Effector memory CD4-positive, alpha-beta T cell (primary cell): ENCODE measurements around the gene RASGRP3.
A peak's percentile ranks its signal among the peaks of the same experiment; 100 is the strongest.

Experiments
- DNase-seq, 3 donors: peaks; one replicate each; pipeline ENCODE4 v3.0.0-alpha.2; 2020
- H3K27ac ChIP-seq: 2 replicates; pipeline ENCODE4 v1.7.0; 2013; ENCODE audit warnings: mild to moderate bottlenecking, low read length, moderate library complexity; ENCODE audit not compliant: insufficient read depth, poor library complexity, severe bottlenecking
- H3K27me3 ChIP-seq: replicated peaks from 2 replicates; pipeline ENCODE4 v1.7.0; 2013; ENCODE audit warnings: mild to moderate bottlenecking, low read length; ENCODE audit not compliant: insufficient read depth, control insufficient read depth, poor library complexity, severe bottlenecking
- H3K36me3 ChIP-seq: 2 replicates; pipeline ENCODE4 v1.7.0; 2013; ENCODE audit warnings: mild to moderate bottlenecking, low read length, moderate library complexity; ENCODE audit not compliant: control insufficient read depth, insufficient read depth
- H3K4me1 ChIP-seq: 2 replicates; pipeline ENCODE4 v1.7.0; 2013; ENCODE audit warnings: low read length, mild to moderate bottlenecking; ENCODE audit not compliant: control insufficient read depth, insufficient read depth, poor library complexity, severe bottlenecking
- H3K4me3 ChIP-seq: 2 replicates; pipeline ENCODE4 v1.7.0; 2013; ENCODE audit warnings: low read length, low read depth, mild to moderate bottlenecking; ENCODE audit not compliant: insufficient read depth, poor library complexity, severe bottlenecking
- H3K9me3 ChIP-seq: 2 replicates; pipeline ENCODE4 v1.7.0; 2013; ENCODE audit warnings: mild to moderate bottlenecking, low read length, moderate library complexity; ENCODE audit not compliant: control insufficient read depth
- total RNA-seq, 3 donors: gene quantifications; one replicate each; lab custom pipeline; 2026; lab: John Stamatoyannopoulos, UW

RASGRP3 gene
- 6.4 to 12.0 (median 10.5) reads per million in 3 donors for total RNA-seq

GRCh38 chr2:33476131-33476792, at the start of gene RASGRP3:
Gene RASGRP3, plus strand, starts transcription at chr2:33476649. Its CDS starts 38,488 bp downstream, at chr2:33515137.
- DNase-seq: peak; percentile 23 to 44 (median 35)
- peaks cover 17% of the 10 kb centered on the region for H3K4me1 ChIP-seq
- peak within 1 kb of the TSS; percentile 72 for H3K4me3 ChIP-seq
- no peaks in the 10 kb centered on the region for H3K36me3 ChIP-seq
- H3K27me3 ChIP-seq: no peaks in the 10 kb centered on the region
- H3K9me3 ChIP-seq: no peaks in the 10 kb centered on the region
- H3K27ac ChIP-seq: peak within 1 kb of the TSS; percentile 89

- no peaks in the 10 kb centered on the region for H3K4me1 ChIP-seq
- H3K27me3 ChIP-seq: no peaks in the 10 kb centered on the region
- no peak overlapping the region for H3K4me3 ChIP-seq
- no peaks in the 10 kb centered on the region for H3K36me3 ChIP-seq
- no peak for DNase-seq
- H3K9me3 ChIP-seq: no peaks in the 10 kb centered on the region
- H3K27ac ChIP-seq: no peak overlapping the region
These were observed 49.7 kb upstream of the RASGRP3 start for GRCh38 chr2:33426666-33427231.

- H3K27me3 ChIP-seq: no peaks in the 10 kb centered on the region
- H3K9me3 ChIP-seq: no peaks in the 10 kb centered on the region
- H3K36me3 ChIP-seq: no peaks in the 10 kb centered on the region
- H3K4me1 ChIP-seq: no peaks in the 10 kb centered on the region
- H3K27ac ChIP-seq: no peak overlapping the region
- H3K4me3 ChIP-seq: no peak overlapping the region
- no peak for DNase-seq
These were observed 46.4 kb upstream of the RASGRP3 start for GRCh38 chr2:33430077-33430476.

GRCh38 chr2:33430856-33431255, 45.6 kb upstream of the RASGRP3 start:
- Histone ChIP-seq H3K36me3 (no peaks in the 10 kb centered on the region), H3K4me3 (no peak overlapping the region), H3K27me3 (no peaks in the 10 kb centered on the region), H3K9me3 (no peaks in the 10 kb centered on the region), H3K4me1 (no peaks in the 10 kb centered on the region), H3K27ac (no peak overlapping the region)
- no peak for DNase-seq

- no peak for DNase-seq
- Histone ChIP-seq H3K4me3 (no peak overlapping the region), H3K27ac (no peak overlapping the region), H3K27me3 (no peaks in the 10 kb centered on the region), H3K9me3 (no peaks in the 10 kb centered on the region), H3K4me1 (no peaks in the 10 kb centered on the region), H3K36me3 (no peaks in the 10 kb centered on the region)
These were observed 43.6 kb upstream of the RASGRP3 start for GRCh38 chr2:33432871-33433270.

- no peaks in the 10 kb centered on the region for H3K4me1 ChIP-seq
- H3K9me3 ChIP-seq: no peaks in the 10 kb centered on the region
- DNase-seq: no peak
- H3K27me3 ChIP-seq: no peaks in the 10 kb centered on the region
- no peaks in the 10 kb centered on the region for H3K36me3 ChIP-seq
- H3K27ac ChIP-seq: no peak overlapping the region
- H3K4me3 ChIP-seq: no peak overlapping the region
These were observed 42.9 kb upstream of the RASGRP3 start for GRCh38 chr2:33433279-33434235.

GRCh38 chr2:33435518-33435917, 40.9 kb upstream of the RASGRP3 start:
- H3K36me3 ChIP-seq: no peaks in the 10 kb centered on the region
- no peaks in the 10 kb centered on the region for H3K9me3 ChIP-seq
- DNase-seq: no peak
- H3K4me1 ChIP-seq: no peaks in the 10 kb centered on the region
- no peak overlapping the region for H3K4me3 ChIP-seq
- no peak overlapping the region for H3K27ac ChIP-seq
- no peaks in the 10 kb centered on the region for H3K27me3 ChIP-seq

GRCh38 chr2:33436083-33436482, 40.4 kb upstream of the RASGRP3 start:
- Histone ChIP-seq H3K27ac (no peak overlapping the region), H3K27me3 (no peaks in the 10 kb centered on the region), H3K9me3 (no peaks in the 10 kb centered on the region), H3K36me3 (no peaks in the 10 kb centered on the region), H3K4me1 (no peaks in the 10 kb centered on the region), H3K4me3 (no peak overlapping the region)
- no peak for DNase-seq

- no peak for DNase-seq
- Histone ChIP-seq H3K27me3 (no peaks in the 10 kb centered on the region), H3K27ac (no peak overlapping the region), H3K9me3 (no peaks in the 10 kb centered on the region), H3K4me1 (no peaks in the 10 kb centered on the region), H3K36me3 (no peaks in the 10 kb centered on the region), H3K4me3 (no peak overlapping the region)
These were observed 39.2 kb upstream of the RASGRP3 start for GRCh38 chr2:33437297-33437696.

GRCh38 chr2:33437815-33438214, 38.6 kb upstream of the RASGRP3 start:
- no peak overlapping the region for H3K4me3 ChIP-seq
- no peak for DNase-seq
- H3K9me3 ChIP-seq: no peaks in the 10 kb centered on the region
- no peaks in the 10 kb centered on the region for H3K4me1 ChIP-seq
- no peaks in the 10 kb centered on the region for H3K36me3 ChIP-seq
- H3K27ac ChIP-seq: no peak overlapping the region
- H3K27me3 ChIP-seq: no peaks in the 10 kb centered on the region
